MM.1S (cell line): ENCODE measurements around the gene RNF130.

Experiments used
- EZH2phosphoT487 ChIP-seq: fragments of 300-600 bp; sonication (generic); IDR thresholded peaks from 2 replicates; pipeline ENCODE4 v1.6.1; 2018; ENCODE audit warnings: antibody characterized with exemption, low read length
- TF ChIP-seq, protein P1 (sequence below): fragments of 300-600 bp; sonication (generic); IDR thresholded peaks from 2 replicates; pipeline ENCODE4 v1.5.1; 2016; ENCODE audit warnings: antibody characterized with exemption, low read length, mixed read lengths

DNA sequence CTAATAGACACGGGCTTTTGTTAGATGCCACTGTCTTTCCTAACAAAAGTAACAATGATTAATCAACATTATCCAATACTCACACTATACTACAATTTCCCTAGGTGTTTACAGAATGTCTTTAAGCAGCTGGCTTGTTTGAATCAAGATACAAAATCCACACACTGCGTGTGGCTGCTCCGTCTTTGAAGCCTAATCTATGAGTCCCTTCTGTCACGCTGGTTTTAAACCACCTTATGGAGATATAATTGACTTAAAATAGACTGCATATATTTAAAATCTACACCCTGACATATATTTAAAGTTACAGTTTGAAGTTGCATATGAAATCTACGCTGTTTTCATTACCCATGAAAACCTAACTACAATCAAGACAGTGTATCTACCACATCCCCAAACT is 89.9 kb downstream of the RNF130 start:
- TF ChIP-seq, protein P1, sequence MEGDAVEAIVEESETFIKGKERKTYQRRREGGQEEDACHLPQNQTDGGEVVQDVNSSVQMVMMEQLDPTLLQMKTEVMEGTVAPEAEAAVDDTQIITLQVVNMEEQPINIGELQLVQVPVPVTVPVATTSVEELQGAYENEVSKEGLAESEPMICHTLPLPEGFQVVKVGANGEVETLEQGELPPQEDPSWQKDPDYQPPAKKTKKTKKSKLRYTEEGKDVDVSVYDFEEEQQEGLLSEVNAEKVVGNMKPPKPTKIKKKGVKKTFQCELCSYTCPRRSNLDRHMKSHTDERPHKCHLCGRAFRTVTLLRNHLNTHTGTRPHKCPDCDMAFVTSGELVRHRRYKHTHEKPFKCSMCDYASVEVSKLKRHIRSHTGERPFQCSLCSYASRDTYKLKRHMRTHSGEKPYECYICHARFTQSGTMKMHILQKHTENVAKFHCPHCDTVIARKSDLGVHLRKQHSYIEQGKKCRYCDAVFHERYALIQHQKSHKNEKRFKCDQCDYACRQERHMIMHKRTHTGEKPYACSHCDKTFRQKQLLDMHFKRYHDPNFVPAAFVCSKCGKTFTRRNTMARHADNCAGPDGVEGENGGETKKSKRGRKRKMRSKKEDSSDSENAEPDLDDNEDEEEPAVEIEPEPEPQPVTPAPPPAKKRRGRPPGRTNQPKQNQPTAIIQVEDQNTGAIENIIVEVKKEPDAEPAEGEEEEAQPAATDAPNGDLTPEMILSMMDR = no peak
- no peak for TF ChIP-seq EZH2phosphoT487
